Skeletal muscle satellite cell (primary cell): ENCODE results near the gene NCKAP5.

Source experiments
- H3K27me3 ChIP-seq: 2 replicates; pipeline ENCODE4 v1.7.0; 2013; ENCODE audit warnings: low read length; ENCODE audit not compliant: control insufficient read depth, insufficient read depth
- H3K36me3 ChIP-seq: 2 replicates; pipeline ENCODE4 v1.7.0; 2013; ENCODE audit warnings: mild to moderate bottlenecking, control low read depth, low read length; ENCODE audit not compliant: insufficient read depth
- H3K4me1 ChIP-seq: 2 replicates; pipeline ENCODE4 v1.7.0; 2013; ENCODE audit warnings: low read length; ENCODE audit not compliant: control insufficient read depth, insufficient read depth
- H3K4me2 ChIP-seq: 2 replicates; pipeline ENCODE4 v1.7.0; 2013; ENCODE audit warnings: mild to moderate bottlenecking, low read length
- H3K4me3 ChIP-seq: 2 replicates; pipeline ENCODE4 v1.7.0; 2013; ENCODE audit warnings: low read length
- H3K9ac ChIP-seq: 2 replicates; pipeline ENCODE4 v1.7.0; 2013; ENCODE audit warnings: mild to moderate bottlenecking, low read depth, low read length, moderate library complexity
- H3K9me3 ChIP-seq: replicated peaks from 2 replicates; pipeline ENCODE4 v1.7.0; 2013; ENCODE audit warnings: mild to moderate bottlenecking, control low read depth, low read length

The NCKAP5 gene

DNA sequence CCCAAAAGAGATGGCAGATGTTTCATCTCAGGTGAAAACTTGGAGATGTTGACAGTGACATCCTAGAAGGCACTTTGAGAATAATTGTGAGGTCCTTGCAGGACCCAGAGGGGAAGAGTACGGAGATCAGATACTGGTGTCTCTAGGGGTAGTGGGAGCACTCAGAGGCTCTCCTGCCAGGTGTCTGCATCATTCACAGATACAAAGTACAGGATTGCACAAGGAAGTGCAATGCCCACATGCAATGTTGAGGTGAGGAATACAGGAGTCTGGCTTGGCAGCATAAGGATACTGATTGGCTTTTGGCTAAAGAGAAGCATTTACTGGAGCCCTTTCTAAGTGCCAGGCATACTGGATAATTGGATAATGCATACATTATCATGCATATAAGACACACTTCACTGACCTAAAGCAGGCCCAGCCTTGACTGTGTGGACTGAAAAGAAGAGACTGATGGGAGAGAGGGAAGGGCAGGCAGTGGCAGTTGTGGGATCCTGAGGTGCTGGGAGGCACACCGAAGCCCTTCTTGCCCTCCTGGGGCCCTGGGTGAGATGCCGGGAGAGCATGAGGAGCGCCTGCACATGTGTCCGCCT is 31.0 kb upstream of the NCKAP5 start:
- Histone ChIP-seq H3K9me3 (no peaks in the 10 kb centered on the region), H3K4me3 (no peak overlapping the region), H3K36me3 (no peaks in the 10 kb centered on the region), H3K4me1 (no peaks in the 10 kb centered on the region), H3K27me3 (peaks cover 40% of the 10 kb centered on the region), H3K4me2 (no peak overlapping the region), H3K9ac (no peak overlapping the region)

DNA sequence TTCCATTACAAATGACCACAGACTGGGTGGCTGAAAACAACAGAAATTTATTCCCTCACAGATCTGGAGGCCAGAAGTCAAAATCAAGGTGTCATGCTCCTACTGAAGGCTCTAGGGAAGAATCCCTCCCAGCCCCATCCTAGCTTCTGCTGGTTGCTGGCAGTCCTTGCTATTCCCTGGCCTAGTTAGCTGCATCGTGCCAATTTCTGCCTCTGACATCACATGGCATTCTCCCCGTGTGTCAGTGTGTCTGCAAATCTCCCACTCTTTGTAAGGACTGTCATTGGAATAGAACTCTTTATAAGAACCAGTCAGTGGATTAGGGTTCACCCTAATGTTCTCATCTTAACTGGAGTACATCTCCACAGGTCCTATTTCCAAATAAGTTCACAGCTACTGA is 30.5 kb upstream of the NCKAP5 start:
- no peak overlapping the region for H3K4me2 ChIP-seq
- H3K9me3 ChIP-seq = no peaks in the 10 kb centered on the region
- no peaks in the 10 kb centered on the region for H3K4me1 ChIP-seq
- H3K36me3 ChIP-seq = no peaks in the 10 kb centered on the region
- no peak overlapping the region for H3K4me3 ChIP-seq
- H3K9ac ChIP-seq = no peak overlapping the region
- peaks cover 40% of the 10 kb centered on the region for H3K27me3 ChIP-seq

DNA sequence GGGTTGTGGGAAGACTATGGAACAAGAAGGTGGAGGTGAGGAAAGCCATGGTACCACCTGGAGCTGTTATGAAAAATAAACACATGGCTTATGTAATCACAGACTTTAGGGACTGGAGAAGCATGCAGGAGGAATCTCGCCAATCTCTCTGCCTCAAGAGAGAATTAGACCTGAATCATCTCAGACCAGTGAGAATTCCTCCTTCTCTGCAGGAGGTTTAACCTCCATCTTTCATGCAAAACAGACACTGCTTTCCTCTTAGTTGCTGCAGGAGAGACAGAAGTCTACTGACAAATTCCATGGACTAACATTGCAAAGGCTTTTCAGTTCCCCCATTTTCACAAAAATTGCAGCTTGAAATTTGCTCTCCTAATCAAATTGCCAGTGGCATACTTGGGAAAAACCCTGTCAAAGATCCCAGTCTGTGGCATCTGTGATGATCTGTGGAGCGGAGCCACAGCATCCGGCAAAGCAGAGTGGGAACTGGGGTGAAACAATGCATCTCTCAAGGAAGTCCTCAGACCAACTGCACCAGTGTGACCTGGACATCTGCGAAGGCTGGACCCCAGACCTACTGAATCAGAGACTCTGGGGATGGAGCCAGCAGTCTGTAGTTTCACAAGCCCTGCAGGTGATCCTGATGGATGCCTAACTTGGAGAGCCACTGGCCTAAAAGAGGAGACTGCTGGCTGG is 28.6 kb upstream of the NCKAP5 start:
- no peak overlapping the region for H3K9ac ChIP-seq
- no peaks in the 10 kb centered on the region for H3K36me3 ChIP-seq
- peaks cover 51% of the 10 kb centered on the region for H3K27me3 ChIP-seq
- H3K4me1 ChIP-seq = no peaks in the 10 kb centered on the region
- no peak overlapping the region for H3K4me2 ChIP-seq
- no peaks in the 10 kb centered on the region for H3K9me3 ChIP-seq
- no peak overlapping the region for H3K4me3 ChIP-seq

DNA sequence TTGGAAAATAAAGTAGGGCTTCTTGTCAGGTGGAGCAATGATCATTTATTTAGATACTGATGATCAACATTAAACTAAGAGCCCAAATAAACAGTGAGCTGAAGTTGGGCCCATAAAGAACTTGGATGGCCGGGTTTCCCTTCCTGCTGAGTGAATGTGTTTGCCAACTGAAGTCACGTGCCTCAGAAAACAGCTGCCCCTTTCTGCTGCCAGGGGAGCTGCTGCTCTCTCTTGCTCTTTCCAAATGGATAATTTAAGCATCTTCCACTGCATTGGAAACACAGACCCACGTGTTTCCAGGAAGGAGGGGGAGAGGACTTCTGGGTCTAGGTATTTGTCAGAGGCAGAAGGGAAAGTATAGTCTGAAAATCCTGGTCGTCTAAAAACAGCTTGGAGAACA is 22.9 kb upstream of the NCKAP5 start:
- H3K36me3 ChIP-seq = no peaks in the 10 kb centered on the region
- no peak overlapping the region for H3K9ac ChIP-seq
- peaks cover 22% of the 10 kb centered on the region for H3K27me3 ChIP-seq
- peaks cover 10% of the 10 kb centered on the region for H3K4me1 ChIP-seq
- no peak overlapping the region for H3K4me3 ChIP-seq
- peak overlapping the region; percentile 19 for H3K4me2 ChIP-seq
- no peaks in the 10 kb centered on the region for H3K9me3 ChIP-seq

DNA sequence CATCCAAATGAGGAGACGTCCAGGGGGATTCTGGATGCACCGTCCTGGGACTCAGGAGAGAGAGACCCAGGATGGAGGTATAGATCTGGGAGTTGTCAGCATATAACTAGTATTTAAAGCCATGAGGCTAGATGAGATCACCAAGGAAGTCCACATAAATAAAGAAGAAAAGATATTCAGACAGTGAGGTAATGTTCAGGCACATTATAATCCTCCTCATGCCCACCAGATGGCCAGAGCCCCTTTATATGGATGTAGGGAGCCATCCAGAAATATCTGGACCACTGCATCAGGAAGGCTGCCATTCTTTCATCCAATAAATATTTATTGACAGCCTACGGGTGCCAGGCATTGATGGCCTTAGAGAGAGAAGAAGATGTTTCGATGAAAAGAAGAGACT is 21.2 kb upstream of the NCKAP5 start:
- H3K4me1 ChIP-seq = peaks cover 10% of the 10 kb centered on the region
- peaks cover 20% of the 10 kb centered on the region for H3K27me3 ChIP-seq
- no peak overlapping the region for H3K9ac ChIP-seq
- H3K4me3 ChIP-seq = no peak overlapping the region
- H3K9me3 ChIP-seq = no peaks in the 10 kb centered on the region
- no peaks in the 10 kb centered on the region for H3K36me3 ChIP-seq
- no peak overlapping the region for H3K4me2 ChIP-seq

DNA sequence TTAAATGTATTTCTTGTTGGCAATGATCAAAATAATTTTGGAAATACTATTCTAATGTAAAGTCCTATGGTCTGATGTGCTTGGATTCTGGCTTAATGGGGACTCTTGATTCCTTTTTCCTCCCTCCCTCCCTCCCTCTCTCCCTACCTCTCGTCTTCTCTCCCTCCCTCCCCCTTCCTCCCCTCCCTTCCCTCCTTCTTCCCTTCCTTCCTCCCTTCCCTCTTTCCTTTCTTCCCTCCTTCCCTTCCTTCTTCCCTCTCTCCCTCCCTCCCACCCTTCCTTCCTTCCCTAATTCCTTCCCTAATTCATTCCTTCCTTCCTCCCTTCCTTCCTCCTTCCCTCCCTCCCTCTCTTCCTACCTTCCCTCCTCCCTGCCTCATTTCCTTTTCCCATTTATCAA is 19.9 kb upstream of the NCKAP5 start:
- peaks cover 10% of the 10 kb centered on the region for H3K4me1 ChIP-seq
- H3K9ac ChIP-seq = no peak overlapping the region
- H3K36me3 ChIP-seq = no peaks in the 10 kb centered on the region
- H3K4me3 ChIP-seq = no peak overlapping the region
- H3K27me3 ChIP-seq = peaks cover 20% of the 10 kb centered on the region
- no peak overlapping the region for H3K4me2 ChIP-seq
- H3K9me3 ChIP-seq = no peaks in the 10 kb centered on the region

DNA sequence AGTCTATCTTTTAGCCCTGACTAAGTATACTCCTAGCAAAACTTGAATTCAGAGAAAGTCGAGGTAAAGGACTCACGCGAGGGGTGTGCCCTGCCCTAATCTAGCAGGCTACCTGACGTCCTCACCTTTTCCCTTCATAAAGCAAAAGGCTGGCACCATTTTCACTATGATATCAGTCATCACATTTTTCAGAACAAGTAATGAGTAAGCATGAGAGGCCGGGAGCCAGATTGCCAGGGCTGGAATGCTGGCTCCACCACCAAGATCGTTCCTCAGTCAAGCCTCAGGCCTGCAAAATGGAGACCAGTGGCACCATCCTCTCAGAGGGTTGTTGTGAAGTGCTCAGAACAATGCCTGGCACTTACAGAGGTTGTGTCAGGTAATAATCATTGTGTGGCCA is 18.7 kb upstream of the NCKAP5 start:
- Histone ChIP-seq H3K9ac (no peak overlapping the region), H3K4me2 (no peak overlapping the region), H3K9me3 (no peaks in the 10 kb centered on the region), H3K4me3 (no peak overlapping the region), H3K4me1 (peaks cover 10% of the 10 kb centered on the region), H3K36me3 (no peaks in the 10 kb centered on the region), H3K27me3 (peaks cover 9% of the 10 kb centered on the region)

DNA sequence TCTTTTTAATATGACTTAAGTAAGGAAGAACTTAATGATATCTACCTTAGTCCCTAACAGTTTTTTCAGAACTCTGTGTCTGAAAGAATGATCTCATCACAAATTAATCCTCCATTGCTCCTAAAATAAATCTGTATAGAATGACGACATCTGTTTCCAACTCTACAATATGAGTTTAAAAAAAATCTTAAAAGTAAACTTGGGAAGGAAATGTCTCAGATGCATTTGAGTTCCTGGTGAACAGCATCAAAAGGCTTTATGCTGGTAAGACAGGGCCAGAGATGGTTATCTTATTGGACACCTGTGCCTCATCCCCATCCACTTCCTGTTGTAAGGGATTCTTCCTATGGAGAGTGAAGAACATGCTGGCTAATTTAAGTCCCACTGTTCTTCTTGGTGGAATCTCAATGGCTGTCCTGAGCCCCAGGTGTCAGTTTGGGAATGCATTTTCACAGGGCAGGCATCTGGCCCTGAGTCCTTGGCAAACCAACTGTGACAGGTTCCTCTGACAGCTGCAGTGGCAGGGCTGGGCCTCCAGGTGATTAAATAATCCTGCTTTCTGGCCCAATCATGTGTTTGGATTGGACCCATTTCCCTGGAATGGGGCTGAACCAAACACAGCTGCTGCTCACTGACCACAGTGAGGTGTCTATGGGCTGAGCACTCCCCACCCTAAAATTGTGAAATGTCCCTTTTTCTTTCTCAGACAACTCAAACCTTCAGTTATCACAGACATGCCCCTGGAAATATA is 12.9 kb upstream of the NCKAP5 start:
- Histone ChIP-seq H3K4me2 (no peak overlapping the region), H3K9ac (no peak overlapping the region), H3K4me1 (peaks cover 9% of the 10 kb centered on the region), H3K4me3 (no peak overlapping the region), H3K36me3 (no peaks in the 10 kb centered on the region), H3K27me3 (peaks cover 3% of the 10 kb centered on the region), H3K9me3 (no peaks in the 10 kb centered on the region)

DNA sequence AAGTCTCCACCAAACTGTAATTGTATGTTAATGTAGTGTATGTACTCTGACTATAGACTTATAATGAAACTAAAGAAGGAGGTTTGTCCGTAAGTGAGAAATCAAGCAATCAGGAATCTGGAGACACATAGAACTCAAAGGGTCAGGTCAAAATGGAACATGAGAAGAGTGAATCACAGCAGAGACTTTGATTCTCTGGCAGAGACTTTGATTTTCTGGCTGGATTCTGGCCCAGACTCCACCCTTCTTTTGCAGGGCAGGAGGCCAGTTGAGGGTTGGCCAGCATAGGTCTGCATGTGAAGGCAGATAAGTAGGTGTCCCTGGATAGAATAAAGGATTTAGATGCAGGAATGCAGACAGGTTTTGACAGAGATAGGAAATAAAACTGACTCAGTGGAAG is 11.0 kb upstream of the NCKAP5 start:
- H3K4me3 ChIP-seq = no peak overlapping the region
- no peaks in the 10 kb centered on the region for H3K9me3 ChIP-seq
- peak overlapping the region; percentile 2 for H3K4me2 ChIP-seq
- no peaks in the 10 kb centered on the region for H3K36me3 ChIP-seq
- peaks cover 9% of the 10 kb centered on the region for H3K4me1 ChIP-seq
- no peak overlapping the region for H3K9ac ChIP-seq
- H3K27me3 ChIP-seq = no peaks in the 10 kb centered on the region

DNA sequence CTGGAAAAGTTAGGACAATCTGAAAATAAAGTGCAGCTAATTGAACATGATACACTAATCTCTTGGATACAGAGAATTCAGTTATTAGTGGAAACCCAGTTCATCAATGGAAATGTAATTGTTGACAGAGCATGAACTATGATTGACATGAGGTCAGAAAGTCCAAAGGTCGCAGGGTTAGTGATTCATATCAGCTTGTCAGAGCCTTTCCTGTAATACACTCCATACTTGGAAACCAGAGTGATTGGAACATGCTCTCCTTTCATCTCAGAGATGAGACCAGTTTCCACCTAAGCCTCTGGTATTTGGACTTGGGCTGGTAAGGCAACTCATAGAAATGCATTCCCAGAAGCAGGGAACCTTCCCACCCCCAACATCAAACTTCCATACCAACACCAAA is 8.5 kb upstream of the NCKAP5 start:
- no peak overlapping the region for H3K9ac ChIP-seq
- no peaks in the 10 kb centered on the region for H3K36me3 ChIP-seq
- no peaks in the 10 kb centered on the region for H3K9me3 ChIP-seq
- H3K4me3 ChIP-seq = no peak overlapping the region
- no peak overlapping the region for H3K4me2 ChIP-seq
- H3K4me1 ChIP-seq = peaks cover 9% of the 10 kb centered on the region
- H3K27me3 ChIP-seq = no peaks in the 10 kb centered on the region

DNA sequence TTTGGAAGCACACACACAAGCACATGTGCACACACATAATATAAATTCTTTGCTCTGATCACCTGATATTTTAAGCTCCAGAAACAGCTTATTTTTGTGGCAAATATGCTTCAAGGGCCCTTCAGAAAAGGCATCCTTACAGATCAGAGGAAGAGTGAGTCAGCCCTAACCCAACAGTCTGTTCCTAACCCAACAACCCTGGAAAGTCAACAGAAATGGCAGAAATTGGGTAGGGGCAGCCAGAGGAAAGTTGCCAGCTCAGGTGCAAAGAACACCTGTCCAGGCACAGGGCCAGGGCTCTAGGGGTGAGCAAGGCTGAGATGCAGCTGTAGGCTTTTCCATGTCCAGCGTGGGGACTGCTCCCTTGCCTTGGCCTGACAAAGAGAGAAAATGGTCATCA is 6.4 kb upstream of the NCKAP5 start:
- no peaks in the 10 kb centered on the region for H3K27me3 ChIP-seq
- H3K4me1 ChIP-seq = peaks cover 8% of the 10 kb centered on the region
- H3K36me3 ChIP-seq = no peaks in the 10 kb centered on the region
- no peaks in the 10 kb centered on the region for H3K9me3 ChIP-seq
- no peak overlapping the region for H3K4me2 ChIP-seq
- no peak overlapping the region for H3K4me3 ChIP-seq
- H3K9ac ChIP-seq = no peak overlapping the region
